Eye (tissue), 1 donor: ENCODE results near the gene C16orf54.
"Not testable (repeated sequence)": the region's sequence is repeated elsewhere in the genome, so short reads cannot be mapped to it uniquely, and the experiment has no call there.

Source experiments
- DNase-seq: peaks from one replicate; pipeline ENCODE4 v3.0.0-alpha.2; 2015

Gene C16orf54

DNA sequence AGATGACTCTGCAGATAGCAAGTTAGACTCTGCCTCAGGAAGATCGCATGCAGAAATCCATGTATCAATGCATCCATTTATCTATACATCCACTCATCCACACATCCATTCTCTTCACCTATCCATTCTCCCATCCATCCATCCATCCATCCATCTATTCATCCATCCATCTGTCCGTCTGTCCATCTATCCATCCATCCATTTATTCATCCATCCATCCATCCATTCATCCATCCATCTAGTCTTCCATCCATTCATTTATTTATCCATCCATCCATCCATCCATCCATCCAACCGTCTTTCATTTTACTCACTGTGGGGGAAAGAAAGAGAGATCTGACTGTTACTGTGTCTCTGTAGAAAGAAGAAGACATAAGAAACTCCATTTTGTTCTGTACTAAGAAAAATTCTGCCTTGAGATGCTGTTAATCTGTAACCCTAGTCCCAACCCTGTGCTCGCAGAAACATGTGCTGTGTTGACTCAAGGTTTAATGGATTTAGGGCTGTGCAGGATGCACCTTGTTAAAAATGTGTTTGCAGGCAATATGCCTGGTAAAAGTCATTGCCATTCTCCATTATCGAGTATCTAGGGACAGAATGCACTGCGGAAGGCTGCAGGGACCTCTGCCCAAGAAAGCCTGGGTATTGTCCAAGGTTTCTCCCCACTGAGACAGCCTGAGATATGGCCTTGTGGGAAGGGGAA is 5.7 kb downstream of the C16orf54 start:
- not testable (repeated sequence) for DNase-seq

DNA sequence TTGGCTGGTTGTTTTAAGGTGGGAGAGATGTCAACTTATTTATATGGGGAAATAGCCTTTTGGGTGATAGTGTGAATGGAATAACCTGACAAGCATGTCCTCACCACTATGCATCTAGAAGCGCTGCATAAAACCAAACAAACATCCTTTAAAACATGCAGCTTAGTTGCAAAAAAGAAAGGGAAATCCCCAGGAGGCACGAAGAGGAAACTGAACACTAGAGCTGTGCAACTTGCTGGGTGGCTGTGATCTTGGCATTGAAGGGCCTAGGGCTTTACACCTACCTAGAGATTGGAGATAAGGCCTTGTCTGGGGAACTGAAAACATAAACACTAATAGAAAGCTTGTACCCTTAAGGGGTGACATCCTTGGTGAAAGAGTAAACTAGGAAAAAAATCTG is 7.3 kb downstream of the C16orf54 start:
- DNase-seq = no peak

GRCh38 chr16:29737713-29738112 is 8.1 kb downstream of the C16orf54 start:
- no peak for DNase-seq

GRCh38 chr16:29736764-29737163 is 9.0 kb downstream of the C16orf54 start:
- no peak for DNase-seq

DNA sequence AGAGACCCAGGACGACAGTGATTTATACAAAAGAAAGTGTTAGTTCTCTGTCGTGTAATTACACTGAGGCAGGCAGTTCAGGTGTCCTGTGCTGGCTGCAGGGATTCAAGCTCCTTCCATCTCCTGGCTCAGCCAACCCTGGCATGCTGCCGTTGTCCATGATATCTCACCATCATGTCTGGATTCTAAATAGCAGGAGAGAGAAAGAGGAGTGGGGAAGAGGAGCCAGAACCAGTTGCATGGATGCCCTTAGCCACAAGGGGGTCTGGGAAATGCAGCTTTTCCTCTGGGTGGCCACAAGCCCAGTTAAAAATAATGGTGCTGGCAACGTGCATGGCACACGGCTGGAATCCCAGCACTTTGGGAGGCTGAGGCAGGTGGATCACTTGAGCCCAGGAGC is 9.7 kb downstream of the C16orf54 start:
- DNase-seq = no peak

- DNase-seq = no peak
These were observed 11.0 kb downstream of the C16orf54 start for GRCh38 chr16:29734786-29735185.

DNA sequence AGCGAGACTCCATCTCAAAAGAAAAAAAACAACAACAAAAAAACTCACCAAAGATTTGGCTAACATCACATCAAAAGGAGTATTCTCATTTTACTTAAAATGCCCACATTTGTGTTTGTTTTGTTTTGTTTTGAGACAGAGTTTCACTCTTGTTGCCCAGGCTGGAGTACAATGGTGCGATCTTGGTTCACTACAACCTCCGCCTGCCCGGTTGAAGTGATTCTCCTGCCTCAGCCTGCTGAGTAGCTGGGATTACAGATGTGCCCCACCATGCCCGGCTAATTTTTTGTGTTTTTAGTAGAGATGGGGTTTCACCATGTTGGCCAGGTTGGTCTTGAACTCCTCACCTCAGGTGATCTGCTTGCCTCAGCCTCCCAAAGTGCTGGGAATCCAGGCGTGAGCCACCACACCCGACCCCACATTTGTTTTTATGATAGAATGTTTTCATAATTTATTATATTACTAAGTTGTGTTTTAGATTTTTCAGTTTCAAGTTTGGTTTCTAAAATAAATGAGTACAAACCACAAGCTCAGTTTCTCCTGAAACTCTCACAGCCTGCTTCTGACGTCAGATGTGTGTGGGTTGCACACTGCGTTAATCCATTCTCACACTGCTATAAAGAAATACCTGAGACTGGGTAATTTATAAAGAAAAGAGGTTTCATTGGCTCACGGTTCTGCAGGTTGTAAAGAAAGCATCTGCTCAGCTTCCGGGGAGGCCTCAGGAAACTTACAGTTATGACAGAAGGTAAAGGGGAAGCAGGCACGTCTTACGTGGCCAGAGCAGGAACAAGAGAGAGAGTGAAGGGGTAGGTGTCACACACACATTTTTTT is 13.8 kb downstream of the C16orf54 start:
- DNase-seq = not testable (repeated sequence)

- DNase-seq = no peak
These were observed 15.1 kb downstream of the C16orf54 start for GRCh38 chr16:29730649-29731048.

GRCh38 chr16:29729116-29729521 is 16.7 kb downstream of the C16orf54 start:
- DNase-seq = peak; percentile 68

GRCh38 chr16:29727452-29727851 is 18.3 kb downstream of the C16orf54 start:
- DNase-seq = no peak

- DNase-seq = no peak
These were observed 18.9 kb downstream of the C16orf54 start for GRCh38 chr16:29726845-29727377.

DNA sequence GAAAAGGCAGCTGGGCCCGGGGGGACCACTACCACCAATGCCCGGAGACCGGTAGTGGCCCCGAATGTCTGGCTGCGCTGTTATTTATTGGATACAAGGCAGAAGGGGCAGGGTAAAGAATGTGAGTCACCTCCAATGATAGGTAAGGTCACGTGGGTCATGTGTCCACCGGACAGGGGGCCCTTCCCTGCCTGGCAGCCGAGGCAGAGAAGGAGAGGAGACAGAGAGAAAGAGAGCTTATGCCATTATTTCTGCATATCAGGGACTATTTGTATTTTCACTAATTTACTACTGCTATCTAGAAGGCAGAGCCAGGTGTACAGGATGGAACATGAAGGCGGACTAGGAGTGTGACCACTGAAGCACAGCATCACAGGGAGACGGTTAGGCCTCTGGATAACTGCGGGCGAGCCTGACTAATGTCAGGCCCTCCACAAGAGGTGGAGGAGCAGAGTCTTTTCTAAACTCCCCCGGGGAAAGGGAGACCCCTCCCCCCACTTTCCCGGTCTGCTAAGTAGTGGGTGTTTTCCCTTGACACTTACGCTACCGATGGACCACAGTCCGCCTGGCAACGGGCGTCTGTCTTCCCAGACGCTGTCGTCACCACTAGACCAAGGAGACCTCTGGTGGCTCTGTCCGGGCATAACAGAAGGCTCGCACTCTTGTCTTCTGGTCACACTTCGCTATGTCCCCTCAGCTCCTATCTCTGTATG is 24.5 kb downstream of the C16orf54 start:
- DNase-seq = peak; percentile 89

DNA sequence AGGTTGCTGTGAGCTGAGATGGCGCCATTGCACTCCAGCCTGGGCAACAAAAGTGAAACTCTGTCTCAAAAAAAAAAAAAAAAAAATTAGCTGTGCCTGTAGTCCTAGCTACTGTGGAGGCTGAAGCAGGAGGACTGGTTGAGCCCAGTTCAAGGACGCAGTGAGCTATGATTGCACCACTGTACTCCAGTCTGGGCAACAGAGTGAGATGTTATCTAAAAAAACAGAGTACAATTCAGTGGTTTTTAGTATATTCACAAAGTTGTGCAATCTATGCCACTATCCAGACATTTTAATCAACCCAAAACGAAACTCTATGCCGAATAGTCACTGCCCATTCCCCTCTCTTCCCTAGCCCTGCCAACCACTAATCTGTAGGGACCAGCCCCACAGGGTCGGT is 25.1 kb downstream of the C16orf54 start:
- DNase-seq = no peak

DNA sequence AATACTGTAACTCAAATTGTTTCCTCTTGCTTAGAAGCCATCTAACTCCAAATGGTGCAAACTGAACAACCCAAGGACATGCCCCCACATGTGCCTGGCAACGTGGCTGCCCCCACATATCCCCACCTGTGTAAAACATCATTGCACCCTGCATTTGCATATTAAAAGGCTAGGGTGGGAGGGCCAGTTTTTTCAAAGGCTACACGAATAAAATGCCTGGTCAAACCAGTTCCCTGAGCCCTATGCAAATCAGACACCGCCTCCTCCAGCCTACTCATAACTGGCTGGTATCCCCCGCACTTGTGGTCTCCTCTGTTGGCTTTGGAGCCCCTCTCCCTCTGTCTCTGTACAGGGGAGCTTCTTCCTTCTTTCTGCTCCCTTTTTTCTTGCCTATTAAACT is 26.7 kb downstream of the C16orf54 start:
- DNase-seq = no peak

- DNase-seq = no peak
These were observed 28.7 kb downstream of the C16orf54 start for GRCh38 chr16:29717113-29717512.

DNA sequence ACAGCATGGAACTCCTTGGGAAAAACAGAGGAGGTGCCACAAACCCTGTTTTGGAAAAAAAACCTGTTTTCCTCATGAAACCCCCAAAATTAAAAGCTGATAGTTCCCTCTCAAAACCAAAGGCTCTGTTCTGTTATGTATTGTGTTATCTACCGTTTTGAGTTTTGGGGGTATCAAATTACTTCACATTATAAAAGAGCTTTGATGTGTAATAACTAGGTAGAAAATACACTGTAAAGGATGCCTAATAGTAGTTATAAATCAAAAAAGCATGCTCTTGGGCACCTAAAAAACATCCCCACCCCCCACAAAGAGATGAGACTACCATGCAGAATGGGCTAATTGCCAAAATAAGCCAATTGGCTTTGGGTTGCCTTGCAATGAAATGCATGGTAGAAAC is 30.8 kb downstream of the C16orf54 start:
- no peak for DNase-seq

DNA sequence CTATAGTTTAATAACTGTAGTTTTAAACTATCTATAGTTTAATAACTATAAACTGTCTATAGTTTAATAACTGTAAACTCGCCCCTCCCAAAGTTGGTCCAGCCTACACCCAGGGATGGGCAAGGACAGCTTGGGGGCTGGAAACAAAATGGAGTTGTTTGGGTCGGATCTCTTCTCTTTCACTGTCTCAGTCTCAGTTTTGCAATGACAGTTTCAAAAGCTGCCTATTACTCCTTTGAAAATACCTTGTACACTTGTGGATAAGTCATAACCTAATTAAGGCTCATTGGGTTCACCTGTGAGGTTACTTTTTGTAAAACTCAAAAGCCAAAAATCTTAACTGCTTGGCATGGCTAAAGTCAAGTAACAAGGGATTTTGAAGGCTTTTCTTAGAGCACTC is 31.4 kb downstream of the C16orf54 start:
- DNase-seq = no peak

- peak; percentile 67 for DNase-seq
These were observed 33.0 kb downstream of the C16orf54 start for GRCh38 chr16:29712809-29713208.

DNA sequence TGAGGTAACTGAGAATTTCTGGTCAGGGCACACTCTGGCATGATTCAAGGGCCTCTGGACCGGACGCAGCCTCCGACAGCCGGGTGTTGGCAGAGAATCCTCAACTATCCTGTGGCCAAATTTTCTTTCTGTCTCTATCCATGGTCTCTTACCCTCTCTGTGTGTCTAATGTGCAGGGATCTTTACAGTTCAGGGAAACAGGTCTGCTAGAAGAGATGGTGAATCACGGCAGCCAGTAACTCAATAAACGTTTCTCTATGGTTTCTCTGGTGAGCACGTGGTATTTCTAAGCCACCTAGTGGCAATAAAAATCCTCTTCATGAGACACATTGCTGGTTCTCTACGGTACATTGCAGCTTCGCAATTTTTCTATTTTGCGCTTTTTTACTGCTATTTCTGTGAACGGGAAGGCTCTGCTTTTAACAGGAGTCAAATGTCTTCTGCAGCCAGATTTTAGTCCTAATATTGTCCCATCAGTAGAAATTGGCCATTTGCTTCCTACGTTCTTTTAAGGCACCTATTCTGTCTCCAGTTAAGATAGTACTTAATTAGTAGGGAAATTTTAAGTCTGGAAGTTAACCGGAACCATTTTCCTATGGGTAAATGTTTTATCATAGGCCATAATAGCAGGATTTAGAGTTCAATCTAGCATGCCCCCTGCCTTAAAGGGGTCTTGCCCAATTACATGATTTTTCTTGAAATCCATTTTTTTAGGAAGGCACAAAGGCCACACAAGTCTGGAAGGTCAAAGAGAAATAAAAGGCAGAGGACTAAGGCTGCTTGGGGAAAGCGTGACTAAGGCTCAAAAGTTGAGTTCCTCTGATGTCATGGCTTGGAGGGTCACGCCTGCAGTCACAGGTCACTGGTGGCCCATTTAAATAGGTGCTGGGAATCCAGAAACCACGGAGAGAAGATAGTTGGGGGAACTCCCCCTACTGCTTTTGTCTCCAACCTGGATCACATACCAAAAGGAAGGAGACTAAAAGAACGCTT is 35.3 kb downstream of the C16orf54 start:
- peak; percentile 82 for DNase-seq

DNA sequence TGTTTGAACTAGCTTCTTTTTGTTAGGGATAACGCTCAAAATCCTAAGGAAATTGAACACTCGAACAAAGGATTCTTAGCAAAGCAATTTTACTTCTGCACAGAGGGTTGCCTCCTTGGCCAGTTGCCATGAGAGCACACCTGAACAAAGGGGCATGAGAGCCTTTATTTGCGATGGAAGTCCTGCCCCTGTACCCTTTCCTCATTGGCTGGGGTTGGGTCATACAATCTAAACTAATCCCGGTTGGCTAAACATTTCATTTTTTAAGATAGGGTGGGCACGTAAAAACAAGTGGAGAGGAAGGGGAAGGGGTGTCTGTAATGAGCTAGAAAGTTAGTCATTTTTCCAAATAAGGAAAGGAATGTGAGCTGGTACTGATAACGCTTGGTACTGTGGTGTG is 36.1 kb downstream of the C16orf54 start:
- not testable (repeated sequence) for DNase-seq

DNA sequence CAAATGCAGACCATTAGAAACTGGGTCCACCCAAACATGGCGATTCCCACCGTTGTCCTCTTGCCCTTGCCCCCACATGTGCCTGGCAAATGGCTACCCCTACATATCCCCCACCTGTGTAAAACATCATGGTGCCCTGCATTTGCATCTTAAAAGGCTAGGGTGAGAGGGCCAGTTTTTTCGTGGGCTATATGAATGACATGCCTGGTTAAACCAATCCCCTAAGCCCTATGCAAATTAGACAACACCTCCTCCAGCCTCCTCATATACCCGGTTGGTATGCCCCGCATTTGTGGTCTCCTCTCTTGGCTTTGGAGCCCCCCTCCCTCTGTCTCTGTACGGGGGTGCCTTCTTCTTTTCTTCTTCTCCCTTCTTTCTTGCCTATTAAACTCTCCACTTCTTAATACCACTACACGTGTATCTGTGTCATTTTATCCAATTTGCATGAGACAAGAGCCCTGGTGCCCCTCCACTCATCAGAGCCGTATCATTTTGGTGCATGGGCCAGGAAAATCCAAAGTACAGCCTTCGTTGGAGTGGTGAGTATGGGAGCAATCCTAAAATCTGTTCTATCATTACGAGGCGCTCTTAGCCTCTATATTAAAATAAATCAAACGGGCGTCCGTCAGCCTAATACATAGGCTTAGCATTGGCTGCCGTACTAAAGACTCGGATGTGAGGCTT is 36.7 kb downstream of the C16orf54 start:
- no peak for DNase-seq
